GM21360 (cell line): ENCODE measurements around the gene CA5A.

Experiments
- ATAC-seq: cut with Tn5 transposase; IDR thresholded peaks from one replicate; pipeline ENCODE4 v1.9.1; 2021; ENCODE audit warnings: mild to moderate bottlenecking, moderate library complexity; ENCODE audit not compliant: unreplicated experiment

The CA5A gene

GRCh38 chr16:87841340-87842208, 94.8 kb downstream of the CA5A start:
- ATAC-seq, result no peak

GRCh38 chr16:87840271-87840978, 95.9 kb downstream of the CA5A start:
- ATAC-seq, result no peak

GRCh38 chr16:87839542-87840270, 96.6 kb downstream of the CA5A start:
- no peak for ATAC-seq

- ATAC-seq, result no peak
Observed at GRCh38 chr16:87838643-87839541, 97.4 kb downstream of the CA5A start.
